Endothelial cell of umbilical vein (primary cell): Measurements from ENCODE around the gene MTCH1. TPM values are rescaled to one million over a fixed set of nuclear protein-coding genes. Genes with fewer than 3 reads are reported as not detected.

ENCODE experiments used
- BruUV-seq: library from RNA; stranded (reverse); fragments of 400-500 nt; replicated peaks from 2 replicates; lab custom pipeline; 2021; lab: Mats Ljungman, UMichigan
- CTCF ChIA-PET: fragments of 300-600, 350-600 bp; sonication (Branson Sonifier 250); formaldehyde crosslinking; loops from one replicate; lab custom pipeline; 2021; ENCODE audit warnings: antibody characterized with exemption, inconsistent platforms; lab: Charles Lee
- POLR2A ChIA-PET: fragments of 300-600, 350-600 bp; sonication (Branson Sonifier 250); formaldehyde crosslinking; loops from one replicate; lab custom pipeline; 2021; ENCODE audit warnings: antibody characterized with exemption, inconsistent platforms; lab: Charles Lee
- DNase-seq: peaks from one replicate; pipeline ENCODE4 v3.0.0-alpha.2; 2011; ENCODE audit warnings: low read depth, low spot score
- FAIRE-seq: peaks from 2 replicates; lab custom pipeline; 2011; peaks lifted over from hg19 to GRCh38; lab: Jason Lieb, UNC
- H2AFZ ChIP-seq: 2 replicates; pipeline ENCODE4 v1.6.0; 2012; ENCODE audit warnings: low read depth, low read length, control low read depth, inconsistent platforms
- H3K27ac ChIP-seq: 2 replicates; pipeline ENCODE4 v1.5.1; 2011; ENCODE audit warnings: low read depth, mild to moderate bottlenecking, control low read depth, low read length, moderate library complexity; ENCODE audit not compliant: insufficient read depth
- H3K27me3 ChIP-seq, 2 experiments: 2 replicates each; pipeline versions ENCODE4 v1.6.0 to v1.6.1; 2011; ENCODE audit warnings: low read length in 2 of 2, mixed read lengths in 1 of 2; ENCODE audit not compliant: control insufficient read depth in 2 of 2, insufficient read depth in 2 of 2
- H3K36me3 ChIP-seq, 2 experiments: 2 replicates in 1 of 2; 3 replicates in 1 of 2; pipeline ENCODE4 v1.5.1; 2011; ENCODE audit warnings: low read length in 2 of 2, mild to moderate bottlenecking in 1 of 2, moderate library complexity in 1 of 2; ENCODE audit not compliant: control insufficient read depth in 2 of 2, insufficient read depth in 2 of 2; ENCODE audit errors: extremely low read depth in 1 of 2
- H3K4me1 ChIP-seq: 3 replicates; pipeline ENCODE4 v1.5.1; 2011; ENCODE audit warnings: mild to moderate bottlenecking, low read length; ENCODE audit not compliant: control insufficient read depth, insufficient read depth; ENCODE audit errors: extremely low read depth
- H3K4me2 ChIP-seq: 2 replicates; pipeline ENCODE4 v1.6.1; 2011; ENCODE audit warnings: low read length, control low read depth, mixed read lengths; ENCODE audit not compliant: insufficient read depth
- H3K4me3 ChIP-seq, 3 experiments: fragments of 200-600 bp in 1 of 3; sonication (generic), shearing (Covaris generic) in 1 of 3; replicated peaks in 1 of 3; 2 replicates each; pipeline ENCODE4 v1.5.1; 2011 to 2016; ENCODE audit warnings: control low read depth in 3 of 3, low read length in 3 of 3, mild to moderate bottlenecking in 2 of 3, inconsistent platforms in 1 of 3, low read depth in 1 of 3, moderate library complexity in 1 of 3; ENCODE audit not compliant: insufficient read depth in 1 of 3
- H3K79me2 ChIP-seq: 2 replicates; pipeline ENCODE4 v1.6.0; 2012; ENCODE audit warnings: low read length, inconsistent platforms; ENCODE audit not compliant: control insufficient read depth, insufficient read depth
- H3K9ac ChIP-seq: replicated peaks from 2 replicates; pipeline ENCODE3; 2011; ENCODE audit warnings: low read length, control low read depth; ENCODE audit not compliant: insufficient read depth; ENCODE audit errors: extremely low read depth
- H3K9me1 ChIP-seq: replicated peaks from 3 replicates; pipeline ENCODE4 v1.6.0; 2011; ENCODE audit warnings: mild to moderate bottlenecking, low read length; ENCODE audit not compliant: control insufficient read depth, insufficient read depth; ENCODE audit errors: extremely low read depth
- H3K9me3 ChIP-seq: replicated peaks from 2 replicates; pipeline ENCODE4 v1.5.1; 2012; ENCODE audit warnings: low read length, inconsistent platforms; ENCODE audit not compliant: control insufficient read depth, insufficient read depth
- H4K20me1 ChIP-seq: replicated peaks from 2 replicates; pipeline ENCODE3; 2011; ENCODE audit warnings: mild to moderate bottlenecking, low read length; ENCODE audit not compliant: control insufficient read depth, insufficient read depth; ENCODE audit errors: extremely low read depth
- EZH2 ChIP-seq: IDR thresholded peaks from 2 replicates; pipeline ENCODE4 v1.6.1; 2012; ENCODE audit warnings: borderline replicate concordance, low read depth, mild to moderate bottlenecking, moderate library complexity, low read length, inconsistent platforms; ENCODE audit not compliant: severe bottlenecking
- FOS ChIP-seq: IDR thresholded peaks from 2 replicates; pipeline ENCODE4 v1.6.1; 2011; ENCODE audit warnings: mild to moderate bottlenecking, low read length, moderate library complexity, borderline replicate concordance; ENCODE audit not compliant: insufficient read depth
- GATA2 ChIP-seq: IDR thresholded peaks from 2 replicates; pipeline ENCODE4 v1.7.0; 2011; ENCODE audit warnings: low read depth, mild to moderate bottlenecking, moderate library complexity, mixed read lengths, low read length; ENCODE audit not compliant: insufficient read length, insufficient read depth
- JUN ChIP-seq: IDR thresholded peaks from 2 replicates; pipeline ENCODE4 v1.6.1; 2011; ENCODE audit warnings: borderline replicate concordance, low read depth; ENCODE audit not compliant: insufficient read length, insufficient read depth
- MAX ChIP-seq: IDR thresholded peaks from 2 replicates; pipeline ENCODE4 v1.6.1; 2011; ENCODE audit not compliant: insufficient read depth, insufficient read length
- MYC ChIP-seq: IDR thresholded peaks from one replicate; pipeline ENCODE4 v1.6.1; 2011; ENCODE audit warnings: mild to moderate bottlenecking, low read depth, low read length
- POLR2A ChIP-seq: IDR thresholded peaks from 2 replicates; pipeline ENCODE4 v1.6.1; 2012; ENCODE audit warnings: low read depth, mild to moderate bottlenecking, control low read depth, low read length
- POLR2AphosphoS5 ChIP-seq: IDR thresholded peaks from 2 replicates; pipeline ENCODE4 v1.6.1; 2012; ENCODE audit warnings: low read depth, mild to moderate bottlenecking, control low read depth, low read length, moderate library complexity; ENCODE audit not compliant: insufficient read depth
- dilution Hi-C: fragments of 300-500 bp; cut with MboI; formaldehyde crosslinking; loops from one replicate; pipeline ENCODE4 v1.15.0; 2019; ENCODE audit warnings: low sequenced_read_pairs; ENCODE audit not compliant: extremely low pct_ligation_motif_present
- intact Hi-C: fragments of 100-400 bp; cut with micrococcal nuclease; formaldehyde crosslinking; loops from one replicate; pipeline ENCODE4 v1.10.0; 2022
- polyA plus RNA-seq, 4 experiments: library from polyadenylated mRNA; depleted of rRNA in 3 of 4; stranded (reverse) in 3 of 4; unstranded in 1 of 4; fragments of >200 nt; gene quantifications; 2 replicates each; pipeline versions ENCODE4 v1.2.1 to v1.2.3, GENCODE V29; 2011 to 2012; ENCODE audit warnings: missing spikeins in 1 of 4
- total RNA-seq: library from RNA; stranded (reverse); gene quantifications from 2 replicates; pipeline ENCODE4 v1.2.3, GENCODE V29; 2021
- TF ChIP-seq, protein P1 (sequence below), 2 donors: IDR thresholded peaks; 1 replicate in 1 of 2; 2 replicates in 1 of 2; pipeline ENCODE4 v1.5.1; 2011; ENCODE audit warnings: low read length in 2 of 2, mild to moderate bottlenecking in 2 of 2, moderate library complexity in 2 of 2, control low read depth in 1 of 2, inconsistent platforms in 1 of 2, low read depth in 1 of 2; ENCODE audit not compliant: insufficient read depth in 1 of 2; ENCODE audit errors: extremely low read depth in 1 of 2

Gene MTCH1
- total and polyA plus RNA-seq, 2 donors (not counting 3 experiments of a cell fraction or from before 2014, with no cell fraction given), result 218 to 228 TPM

- Histone ChIP-seq H3K4me3 (no peak overlapping the region), H4K20me1 (no peaks in the 10 kb centered on the region), H3K27me3 (peaks cover 0 to 6% of the 10 kb centered on the region in 2 experiments), H3K9me1 (no peaks in the 10 kb centered on the region), H3K27ac (no peak overlapping the region), H3K79me2 (no peaks in the 10 kb centered on the region), H3K9ac (no peak overlapping the region), H3K4me1 (no peaks in the 10 kb centered on the region), H2AFZ (no peak overlapping the region), H3K36me3 (no peaks in the 10 kb centered on the region), H3K9me3 (no peaks in the 10 kb centered on the region), H3K4me2 (no peak overlapping the region)
- ChIA-PET POLR2A (no interaction called here), CTCF (interaction anchor here (0.7 to 2.4 kb wide), 5 partner anchors 13 to 246 kb away, joined by 3 to 33 read pairs (median 3); no protein-coding TSS in a partner anchor)
- BruUV-seq, result no TSS peak
- intact Hi-C loops, result no loop called here
- no peak for FAIRE-seq
- dilution Hi-C loops, result no loop called here
- no peak for DNase-seq
- TF ChIP-seq MYC (no peak), MAX (no peak), EZH2 (no peak), POLR2A (no peak)
Measured at GRCh38 chr6:37005827-37006567, 20.0 kb upstream of the MTCH1 start.

GRCh38 chr6:37005061-37005810 lies 19.2 kb upstream of the MTCH1 start, which contains the start of gene FGD2:
FGD2 (plus strand) TSS chr6:37005655; CDS start chr6:37005818, 163 bp downstream.
- POLR2A ChIA-PET, result no interaction called here

More at GRCh38 chr6:37005061-37005810, 19.2 kb upstream of the MTCH1 start, which contains the start of gene FGD2:
- FAIRE-seq (no peak), DNase-seq (no peak)
- Histone ChIP-seq H3K27me3 (peaks cover 0 to 6% of the 10 kb centered on the region in 2 experiments), H2AFZ (no peak within 1 kb of the TSS), H3K27ac (no peak within 1 kb of the TSS), H3K9me3 (no peaks in the 10 kb centered on the region), H3K79me2 (no peaks in the 10 kb centered on the region), H3K9me1 (no peaks in the 10 kb centered on the region), H4K20me1 (no peaks in the 10 kb centered on the region), H3K4me2 (no peak within 1 kb of the TSS), H3K4me3 (no peak within 1 kb of the TSS), H3K36me3 (no peaks in the 10 kb centered on the region), H3K9ac (no peak within 1 kb of the TSS), H3K4me1 (no peaks in the 10 kb centered on the region)
- intact Hi-C loops (no loop called here), dilution Hi-C loops (no loop called here)
- no peak for TF ChIP-seq JUN
- TF ChIP-seq FOS, result no peak
- no peak for TF ChIP-seq MYC
- no peak for TF ChIP-seq EZH2
- no peak for TF ChIP-seq GATA2
- TF ChIP-seq POLR2AphosphoS5, result no peak
- TF ChIP-seq, protein P1, sequence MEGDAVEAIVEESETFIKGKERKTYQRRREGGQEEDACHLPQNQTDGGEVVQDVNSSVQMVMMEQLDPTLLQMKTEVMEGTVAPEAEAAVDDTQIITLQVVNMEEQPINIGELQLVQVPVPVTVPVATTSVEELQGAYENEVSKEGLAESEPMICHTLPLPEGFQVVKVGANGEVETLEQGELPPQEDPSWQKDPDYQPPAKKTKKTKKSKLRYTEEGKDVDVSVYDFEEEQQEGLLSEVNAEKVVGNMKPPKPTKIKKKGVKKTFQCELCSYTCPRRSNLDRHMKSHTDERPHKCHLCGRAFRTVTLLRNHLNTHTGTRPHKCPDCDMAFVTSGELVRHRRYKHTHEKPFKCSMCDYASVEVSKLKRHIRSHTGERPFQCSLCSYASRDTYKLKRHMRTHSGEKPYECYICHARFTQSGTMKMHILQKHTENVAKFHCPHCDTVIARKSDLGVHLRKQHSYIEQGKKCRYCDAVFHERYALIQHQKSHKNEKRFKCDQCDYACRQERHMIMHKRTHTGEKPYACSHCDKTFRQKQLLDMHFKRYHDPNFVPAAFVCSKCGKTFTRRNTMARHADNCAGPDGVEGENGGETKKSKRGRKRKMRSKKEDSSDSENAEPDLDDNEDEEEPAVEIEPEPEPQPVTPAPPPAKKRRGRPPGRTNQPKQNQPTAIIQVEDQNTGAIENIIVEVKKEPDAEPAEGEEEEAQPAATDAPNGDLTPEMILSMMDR (IDR thresholded peaks at IDR 0.05; ENCODE audit: extremely low read depth in 1 of 2, insufficient read depth in 1 of 2, low read depth in 1 of 2, low read length in 2 of 2), result no peak
- no peak for TF ChIP-seq POLR2A
- no TSS peak for BruUV-seq
- CTCF ChIA-PET, result interaction anchor here (2.4 kb wide), 1 partner anchor 13 kb away, joined by 33 read pairs; no protein-coding TSS in a partner anchor
